CD4-positive, alpha-beta T cell treated with Interleukin-15 for 1 hour (primary cell): Measurements from ENCODE around the gene CLCN7.
A peak's percentile ranks its signal among the peaks of the same experiment; 100 is the strongest.
"Not testable (repeated sequence)": the region's sequence is repeated elsewhere in the genome, so short reads cannot be mapped to it uniquely, and the experiment has no call there.

Experiments
- DNase-seq: peaks from one replicate; pipeline ENCODE4 v3.0.0-alpha.2; 2020

The CLCN7 gene

GRCh38 chr16:1486551-1487390 is 11.9 kb upstream of the CLCN7 start:
- no peak for DNase-seq

- no peak for DNase-seq
These were observed 11.1 kb upstream of the CLCN7 start for GRCh38 chr16:1485847-1486496.

- no peak for DNase-seq
These were observed 7.3 kb upstream of the CLCN7 start for GRCh38 chr16:1481906-1482835.

GRCh38 chr16:1478937-1479336 is 4.1 kb upstream of the CLCN7 start:
- DNase-seq: not testable (repeated sequence)

GRCh38 chr16:1477033-1477432 is 2.2 kb upstream of the CLCN7 start:
- no peak for DNase-seq

GRCh38 chr16:1475552-1476114 is 805 bp upstream of the CLCN7 start:
- DNase-seq: no peak

GRCh38 chr16:1474082-1474795 is 589 bp downstream of the CLCN7 start:
- DNase-seq: no peak

GRCh38 chr16:1472974-1473373 is 1.9 kb downstream of the CLCN7 start:
- DNase-seq: no peak

GRCh38 chr16:1471569-1472194 is 3.1 kb downstream of the CLCN7 start:
- no peak for DNase-seq

GRCh38 chr16:1470481-1471251 is 4.2 kb downstream of the CLCN7 start:
- peak; percentile 61 for DNase-seq

GRCh38 chr16:1469693-1470201 is 5.1 kb downstream of the CLCN7 start:
- DNase-seq: peak; percentile 54

GRCh38 chr16:1469141-1469540 is 5.7 kb downstream of the CLCN7 start:
- DNase-seq: not testable (repeated sequence)

GRCh38 chr16:1468426-1468810 is 6.4 kb downstream of the CLCN7 start:
- no peak for DNase-seq

- no peak for DNase-seq
These were observed 7.8 kb downstream of the CLCN7 start for GRCh38 chr16:1466968-1467521.

GRCh38 chr16:1466054-1466453 is 8.8 kb downstream of the CLCN7 start:
- no peak for DNase-seq

- DNase-seq: no peak
These were observed 9.3 kb downstream of the CLCN7 start for GRCh38 chr16:1465567-1465915.

- DNase-seq: no peak
These were observed 9.8 kb downstream of the CLCN7 start for GRCh38 chr16:1464894-1465566.

GRCh38 chr16:1464196-1464893 is 10.5 kb downstream of the CLCN7 start:
- no peak for DNase-seq

GRCh38 chr16:1461146-1461545 is 13.7 kb downstream of the CLCN7 start:
- DNase-seq: no peak
